ENCODE data around the gene CAV1.
"Not testable (repeated sequence)": the region's sequence is repeated elsewhere in the genome, so short reads cannot be mapped to it uniquely, and the experiment has no call there.

CAV1 gene, protein sequence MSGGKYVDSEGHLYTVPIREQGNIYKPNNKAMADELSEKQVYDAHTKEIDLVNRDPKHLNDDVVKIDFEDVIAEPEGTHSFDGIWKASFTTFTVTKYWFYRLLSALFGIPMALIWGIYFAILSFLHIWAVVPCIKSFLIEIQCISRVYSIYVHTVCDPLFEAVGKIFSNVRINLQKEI

DNA sequence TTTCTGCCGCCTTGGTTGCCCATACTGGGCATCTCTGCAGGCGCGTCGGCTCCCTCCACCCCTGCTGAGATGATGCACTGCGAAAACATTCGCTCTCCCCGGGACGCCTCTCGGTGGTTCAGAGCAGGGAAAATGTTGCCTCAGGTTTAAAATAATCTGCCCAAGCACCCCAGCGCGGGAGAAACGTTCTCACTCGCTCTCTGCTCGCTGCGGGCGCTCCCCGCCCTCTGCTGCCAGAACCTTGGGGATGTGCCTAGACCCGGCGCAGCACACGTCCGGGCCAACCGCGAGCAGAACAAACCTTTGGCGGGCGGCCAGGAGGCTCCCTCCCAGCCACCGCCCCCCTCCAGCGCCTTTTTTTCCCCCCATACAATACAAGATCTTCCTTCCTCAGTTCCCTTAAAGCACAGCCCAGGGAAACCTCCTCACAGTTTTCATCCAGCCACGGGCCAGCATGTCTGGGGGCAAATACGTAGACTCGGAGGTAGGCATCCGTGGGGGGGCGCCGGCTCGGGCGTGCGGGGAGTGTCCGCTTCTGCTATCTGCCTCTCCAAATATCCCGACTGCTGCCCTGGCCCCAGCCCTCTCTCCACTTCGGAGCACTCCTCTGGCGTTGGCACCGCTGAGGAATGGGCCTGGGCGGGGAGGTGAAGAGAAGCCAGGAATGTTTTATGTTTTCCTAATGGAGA lies at the start of gene CAV1:
TSS of gene CAV1 (plus strand) at position 428 of the 689 bp plus-strand sequence. CDS start at position 455, 27 bp downstream.
- no peak for DNase-seq (ENCODE audit: insufficient read length, low spot score)
- no peak for FAIRE-seq
- TF ChIP-seq, protein P1, sequence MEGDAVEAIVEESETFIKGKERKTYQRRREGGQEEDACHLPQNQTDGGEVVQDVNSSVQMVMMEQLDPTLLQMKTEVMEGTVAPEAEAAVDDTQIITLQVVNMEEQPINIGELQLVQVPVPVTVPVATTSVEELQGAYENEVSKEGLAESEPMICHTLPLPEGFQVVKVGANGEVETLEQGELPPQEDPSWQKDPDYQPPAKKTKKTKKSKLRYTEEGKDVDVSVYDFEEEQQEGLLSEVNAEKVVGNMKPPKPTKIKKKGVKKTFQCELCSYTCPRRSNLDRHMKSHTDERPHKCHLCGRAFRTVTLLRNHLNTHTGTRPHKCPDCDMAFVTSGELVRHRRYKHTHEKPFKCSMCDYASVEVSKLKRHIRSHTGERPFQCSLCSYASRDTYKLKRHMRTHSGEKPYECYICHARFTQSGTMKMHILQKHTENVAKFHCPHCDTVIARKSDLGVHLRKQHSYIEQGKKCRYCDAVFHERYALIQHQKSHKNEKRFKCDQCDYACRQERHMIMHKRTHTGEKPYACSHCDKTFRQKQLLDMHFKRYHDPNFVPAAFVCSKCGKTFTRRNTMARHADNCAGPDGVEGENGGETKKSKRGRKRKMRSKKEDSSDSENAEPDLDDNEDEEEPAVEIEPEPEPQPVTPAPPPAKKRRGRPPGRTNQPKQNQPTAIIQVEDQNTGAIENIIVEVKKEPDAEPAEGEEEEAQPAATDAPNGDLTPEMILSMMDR (IDR thresholded peaks at IDR 0.05; ENCODE audit: insufficient read depth, missing control alignments), result no peak

DNA sequence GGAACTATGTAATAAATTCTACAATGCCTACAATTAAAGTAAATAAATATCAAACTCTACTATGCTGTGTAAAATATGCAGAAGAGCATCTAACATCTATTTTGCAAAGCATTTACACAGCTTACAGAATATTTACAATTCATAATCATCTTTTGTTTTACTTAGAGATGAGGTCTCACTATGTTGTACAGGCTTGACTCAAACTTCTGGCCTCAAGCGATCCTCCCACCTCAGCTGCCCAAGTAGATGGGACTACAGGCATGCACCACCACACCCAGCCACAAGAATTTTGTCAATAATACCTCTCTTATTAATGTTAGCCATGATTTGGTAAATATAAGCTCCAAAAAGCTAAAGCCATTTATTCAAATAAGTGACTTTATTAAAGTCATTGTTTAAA lies 47.2 kb upstream of the CAV1 start:
- DNase-seq (ENCODE audit: insufficient read length, low spot score) (no peak), FAIRE-seq (no peak)
- TF ChIP-seq, protein P1 (IDR thresholded peaks at IDR 0.05; ENCODE audit: insufficient read depth, missing control alignments), result no peak

DNA sequence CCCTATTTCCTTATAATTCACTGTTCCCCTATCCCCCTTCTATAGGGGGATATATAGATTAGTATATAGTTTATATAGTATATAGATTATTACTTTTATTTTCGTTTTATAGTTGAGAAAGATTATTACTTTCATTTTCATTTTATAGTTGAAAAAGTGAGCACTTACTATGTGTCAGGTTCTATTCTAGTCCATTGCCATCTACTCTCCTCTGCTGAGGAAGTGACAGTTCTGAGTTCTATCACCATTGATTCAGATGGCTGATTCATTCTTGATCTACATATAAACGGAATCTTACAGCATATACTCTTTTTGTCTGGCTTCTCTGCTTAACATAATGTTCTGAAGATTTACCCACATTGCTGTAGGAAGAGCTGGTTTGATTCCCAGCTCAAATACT lies 46.0 kb upstream of the CAV1 start:
- FAIRE-seq, result no peak

DNA sequence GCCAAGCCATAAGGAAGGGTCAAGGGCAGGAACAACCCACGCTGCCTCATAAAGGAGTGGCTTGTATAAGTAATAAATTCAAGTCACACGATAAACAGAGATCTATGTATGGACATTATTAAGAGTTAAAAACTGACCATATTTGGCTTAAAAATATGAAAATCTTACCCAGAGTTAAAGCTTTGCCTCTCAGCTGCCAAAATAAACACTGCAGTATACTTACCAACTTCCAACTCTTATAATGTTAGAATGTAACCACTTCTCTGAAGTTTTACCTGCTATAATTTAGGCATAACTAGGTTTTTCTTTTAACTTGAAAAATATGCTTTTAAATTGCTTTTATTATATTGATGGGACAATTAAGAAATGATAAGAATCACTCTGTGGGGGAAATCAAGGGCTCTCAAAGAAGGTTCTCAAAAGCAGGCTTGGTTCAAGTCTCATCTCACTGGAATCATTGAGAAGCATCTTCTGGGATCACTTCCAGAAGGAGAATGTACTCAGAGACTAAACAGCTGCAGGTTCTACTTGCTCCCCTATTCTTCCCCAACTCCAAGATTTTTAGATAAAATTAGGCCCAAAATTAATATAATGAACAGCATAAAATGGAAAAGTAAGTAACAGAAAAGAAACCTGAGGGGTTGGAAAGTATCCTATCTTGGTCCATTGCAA lies 41.4 kb upstream of the CAV1 start:
- no peak for FAIRE-seq
- TF ChIP-seq, protein P1 (IDR thresholded peaks at IDR 0.05; ENCODE audit: insufficient read depth, missing control alignments), result no peak
- no peak for DNase-seq (ENCODE audit: insufficient read length, low spot score)

More for the DNA sequence above, 46.0 kb upstream of the CAV1 start:
- TF ChIP-seq, protein P1 (IDR thresholded peaks at IDR 0.05; ENCODE audit: insufficient read depth, missing control alignments), result no peak
- no peak for DNase-seq (ENCODE audit: insufficient read length, low spot score)

DNA sequence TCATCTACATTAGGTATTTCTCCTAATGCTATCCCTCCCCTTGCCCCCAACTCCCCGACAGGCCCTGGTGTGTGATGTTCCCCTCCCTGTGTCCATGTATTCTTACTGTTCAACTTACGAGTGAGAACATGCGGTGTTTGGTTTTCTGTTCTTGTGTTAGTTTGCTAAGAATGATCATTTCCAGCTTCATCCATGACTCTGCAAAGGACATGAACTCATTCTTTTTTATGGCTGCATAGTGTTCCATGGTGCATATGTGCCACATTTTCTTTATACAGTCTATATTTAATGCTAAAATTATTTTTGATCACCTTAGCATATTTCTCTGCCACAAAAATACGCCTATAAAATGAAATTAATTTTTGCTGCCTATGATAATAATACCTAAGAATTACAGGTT lies 40.4 kb upstream of the CAV1 start:
- DNase-seq (ENCODE audit: insufficient read length, low spot score); FAIRE-seq: not testable (repeated sequence)

DNA sequence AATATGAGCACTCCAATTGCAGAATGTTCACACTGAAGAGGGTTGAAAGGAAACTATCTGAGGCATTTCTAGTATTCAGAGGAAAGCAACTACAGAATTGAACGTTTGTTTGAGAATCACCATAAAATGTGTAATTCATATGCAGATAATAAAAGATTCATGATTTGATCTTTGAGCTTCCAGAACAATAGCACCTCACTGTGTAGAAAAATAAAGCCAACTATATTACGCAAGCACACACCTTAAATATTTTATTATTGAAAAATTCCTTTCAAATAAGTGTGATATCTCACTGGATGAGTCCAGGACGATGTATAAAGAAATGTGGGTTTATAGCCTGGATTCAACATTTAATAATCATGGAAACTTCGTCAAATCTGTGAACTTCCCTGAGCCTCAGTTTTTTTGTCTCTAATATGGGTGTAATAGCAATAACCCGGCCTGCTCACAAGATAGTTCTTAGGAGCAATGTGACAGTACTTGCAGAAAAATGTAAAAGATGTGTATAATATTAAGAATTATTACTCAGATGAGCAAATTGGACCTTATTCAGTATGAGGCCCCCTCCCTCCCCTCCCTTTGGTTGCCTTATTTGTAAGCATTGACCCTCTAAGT lies 36.8 kb upstream of the CAV1 start:
- DNase-seq (ENCODE audit: insufficient read length, low spot score) (no peak), FAIRE-seq (no peak)
- TF ChIP-seq, protein P1 (IDR thresholded peaks at IDR 0.05; ENCODE audit: insufficient read depth, missing control alignments), result no peak

DNA sequence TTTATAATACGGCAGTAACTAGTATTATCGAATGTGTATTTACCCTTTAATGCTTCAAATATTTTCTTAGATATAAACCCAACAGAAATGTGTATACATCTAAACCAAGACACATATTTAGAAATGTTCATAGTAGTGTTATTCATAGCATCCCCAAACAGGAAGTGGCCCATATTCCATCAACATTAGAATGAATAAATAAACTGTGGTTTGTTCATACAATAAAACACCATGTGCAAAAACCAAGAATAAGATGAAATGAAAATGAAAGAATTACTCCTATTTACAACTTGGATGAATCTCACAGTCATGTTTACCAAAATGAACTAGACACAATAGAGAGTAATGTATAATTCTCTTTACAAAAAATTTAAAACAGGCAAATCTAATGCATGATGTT lies 34.5 kb upstream of the CAV1 start:
- DNase-seq (ENCODE audit: insufficient read length, low spot score) (no peak), FAIRE-seq (no peak)
- TF ChIP-seq, protein P1 (IDR thresholded peaks at IDR 0.05; ENCODE audit: insufficient read depth, missing control alignments), result no peak
